GM12873 (cell line): ENCODE data around the gene IL1RL1.

Experiments used
- TF ChIP-seq, protein P1 (sequence below): IDR thresholded peaks from 2 replicates; pipeline ENCODE4 v1.5.1; 2012; ENCODE audit warnings: low read depth, mild to moderate bottlenecking, moderate library complexity, low read length, control low read depth; ENCODE audit not compliant: insufficient read depth; ENCODE audit errors: missing control alignments

The IL1RL1 gene

DNA sequence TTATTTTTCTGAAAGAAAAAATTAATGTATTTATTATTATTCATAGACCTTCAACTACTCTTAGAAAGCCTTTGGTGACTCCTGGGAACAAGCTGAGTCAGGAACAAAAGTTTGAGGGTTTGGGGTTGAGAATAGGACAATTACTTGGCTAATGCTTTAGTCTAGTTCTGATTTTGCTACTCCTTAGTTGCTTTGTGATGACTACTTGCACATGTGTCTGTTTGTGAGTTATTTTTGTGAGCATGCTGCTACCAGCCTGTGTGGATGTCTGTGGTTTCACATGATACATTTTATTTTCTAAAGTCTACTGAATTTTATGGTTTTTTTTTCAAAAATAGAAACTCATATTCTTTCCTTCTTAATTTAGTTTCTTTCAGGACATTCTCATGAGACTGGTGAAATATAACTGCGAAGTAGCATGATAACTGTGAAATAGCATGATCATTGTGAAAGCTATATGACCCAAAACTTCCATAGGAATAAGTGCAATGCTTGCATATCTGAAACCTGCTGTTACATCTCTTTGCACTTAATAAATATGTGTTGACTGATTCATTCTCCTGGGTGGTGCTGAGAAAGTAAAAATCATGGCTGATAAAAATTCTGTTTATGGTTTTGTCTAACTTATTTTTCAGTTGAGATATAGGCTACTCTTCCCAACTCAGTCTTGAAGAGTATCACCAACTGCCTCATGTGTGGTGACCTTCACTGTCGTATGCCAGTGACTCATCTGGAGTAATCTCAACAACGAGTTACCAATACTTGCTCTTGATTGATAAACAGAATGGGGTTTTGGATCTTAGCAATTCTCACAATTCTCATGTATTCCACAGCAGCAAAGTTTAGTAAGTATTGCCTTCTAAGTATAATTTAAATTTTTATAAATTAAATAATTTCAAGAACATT lies 26.4 kb downstream of the IL1RL1 start:
- TF ChIP-seq, protein P1, sequence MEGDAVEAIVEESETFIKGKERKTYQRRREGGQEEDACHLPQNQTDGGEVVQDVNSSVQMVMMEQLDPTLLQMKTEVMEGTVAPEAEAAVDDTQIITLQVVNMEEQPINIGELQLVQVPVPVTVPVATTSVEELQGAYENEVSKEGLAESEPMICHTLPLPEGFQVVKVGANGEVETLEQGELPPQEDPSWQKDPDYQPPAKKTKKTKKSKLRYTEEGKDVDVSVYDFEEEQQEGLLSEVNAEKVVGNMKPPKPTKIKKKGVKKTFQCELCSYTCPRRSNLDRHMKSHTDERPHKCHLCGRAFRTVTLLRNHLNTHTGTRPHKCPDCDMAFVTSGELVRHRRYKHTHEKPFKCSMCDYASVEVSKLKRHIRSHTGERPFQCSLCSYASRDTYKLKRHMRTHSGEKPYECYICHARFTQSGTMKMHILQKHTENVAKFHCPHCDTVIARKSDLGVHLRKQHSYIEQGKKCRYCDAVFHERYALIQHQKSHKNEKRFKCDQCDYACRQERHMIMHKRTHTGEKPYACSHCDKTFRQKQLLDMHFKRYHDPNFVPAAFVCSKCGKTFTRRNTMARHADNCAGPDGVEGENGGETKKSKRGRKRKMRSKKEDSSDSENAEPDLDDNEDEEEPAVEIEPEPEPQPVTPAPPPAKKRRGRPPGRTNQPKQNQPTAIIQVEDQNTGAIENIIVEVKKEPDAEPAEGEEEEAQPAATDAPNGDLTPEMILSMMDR, result no peak

- TF ChIP-seq, protein P1, result no peak
These were observed 29.4 kb downstream of the IL1RL1 start for GRCh38 chr2:102340778-102341177.

- TF ChIP-seq, protein P1, result no peak
These were observed 31.5 kb downstream of the IL1RL1 start for GRCh38 chr2:102342888-102343287.

DNA sequence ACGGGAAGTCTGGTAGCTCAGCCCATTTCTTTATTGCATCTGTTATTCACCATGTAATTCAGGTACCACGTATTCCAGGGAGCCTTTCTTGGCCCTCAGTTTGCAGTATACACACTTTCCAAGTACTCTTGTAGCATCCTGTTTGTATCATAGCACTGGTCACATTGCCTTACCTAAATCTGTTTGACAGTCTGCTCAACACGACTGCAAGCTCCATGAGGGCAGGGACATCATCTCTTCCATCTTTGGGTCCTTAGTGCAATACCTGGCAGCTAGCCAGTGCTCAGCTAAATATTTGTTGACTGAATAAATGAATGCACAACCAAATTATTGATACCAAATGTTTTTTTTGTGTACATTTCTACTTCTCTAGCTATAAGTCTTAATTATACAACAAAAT lies 33.0 kb downstream of the IL1RL1 start:
- TF ChIP-seq, protein P1, result no peak

- TF ChIP-seq, protein P1, result no peak
These were observed 34.1 kb downstream of the IL1RL1 start for GRCh38 chr2:102345329-102345920.

GRCh38 chr2:102346381-102347130 lies 35.2 kb downstream of the IL1RL1 start:
- TF ChIP-seq, protein P1, result no peak

DNA sequence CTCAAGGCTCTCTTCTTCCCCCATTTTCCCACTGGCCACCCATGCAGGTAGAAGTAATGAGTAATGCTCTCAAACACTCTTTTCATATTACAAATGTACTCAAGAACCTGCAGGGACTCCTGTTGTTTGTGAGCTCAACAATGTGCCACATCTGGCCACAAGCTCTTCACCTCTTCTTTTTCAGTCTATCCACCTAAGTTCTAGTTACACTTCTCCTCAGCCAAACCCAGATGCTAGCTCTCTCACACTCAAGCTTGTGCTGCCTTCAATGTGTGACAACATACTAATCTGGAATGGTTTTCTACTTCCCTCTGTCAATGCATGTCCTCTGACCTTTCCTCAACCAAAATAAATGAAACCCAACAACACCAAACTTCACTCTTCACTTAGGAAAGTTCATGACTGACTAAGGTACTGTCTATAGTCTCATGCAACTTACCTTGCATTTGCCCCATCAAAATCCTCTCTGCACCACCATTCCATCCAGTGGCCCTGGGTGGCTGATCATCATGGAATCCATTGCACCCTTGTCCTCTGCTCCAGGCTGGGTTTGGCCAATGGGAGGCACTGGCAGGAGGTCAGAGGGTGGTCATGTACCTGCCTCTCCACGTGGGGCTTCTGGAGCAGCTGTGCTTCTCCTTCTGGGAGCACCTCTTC lies 38.9 kb downstream of the IL1RL1 start:
- TF ChIP-seq, protein P1, result no peak
